Kidney glomerular epithelial cell (primary cell): ENCODE measurements around the gene USH1C.

Experiments used
- DNase-seq: peaks from one replicate; lab custom pipeline; 2025; lab: John Stamatoyannopoulos, UW

Gene USH1C

DNA sequence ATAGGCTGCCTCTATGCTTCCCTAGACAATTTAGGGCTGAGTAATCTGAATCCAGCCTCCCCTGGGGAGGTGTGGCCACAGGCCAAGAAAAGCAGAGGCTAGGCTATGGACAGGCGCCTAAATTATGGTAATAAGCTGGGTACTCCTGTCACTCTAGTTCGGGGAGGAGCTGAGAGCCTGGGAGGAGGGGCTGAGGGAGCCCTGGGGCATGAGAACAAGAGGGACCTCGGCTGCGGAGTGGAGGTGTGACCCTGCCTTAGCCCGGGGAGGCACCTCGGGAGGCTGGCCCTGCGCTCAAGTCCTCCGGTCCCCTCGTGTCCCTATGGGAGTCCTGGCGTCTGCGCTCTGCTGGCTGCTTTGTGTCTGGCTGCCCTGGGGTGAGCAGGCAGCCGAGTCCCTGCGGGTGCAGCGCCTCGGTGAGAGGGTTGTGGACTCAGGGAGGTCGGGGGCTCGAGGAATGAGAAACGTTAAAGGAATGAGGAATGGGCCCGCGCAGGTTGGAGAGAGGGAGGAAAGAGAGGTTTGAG lies 2.9 kb upstream of the USH1C start, which contains the start of gene OTOG:
TSS of gene OTOG (plus strand) at position 209 of the 527 bp plus-strand sequence. CDS start at position 323, 114 bp downstream.
- no peak for DNase-seq

DNA sequence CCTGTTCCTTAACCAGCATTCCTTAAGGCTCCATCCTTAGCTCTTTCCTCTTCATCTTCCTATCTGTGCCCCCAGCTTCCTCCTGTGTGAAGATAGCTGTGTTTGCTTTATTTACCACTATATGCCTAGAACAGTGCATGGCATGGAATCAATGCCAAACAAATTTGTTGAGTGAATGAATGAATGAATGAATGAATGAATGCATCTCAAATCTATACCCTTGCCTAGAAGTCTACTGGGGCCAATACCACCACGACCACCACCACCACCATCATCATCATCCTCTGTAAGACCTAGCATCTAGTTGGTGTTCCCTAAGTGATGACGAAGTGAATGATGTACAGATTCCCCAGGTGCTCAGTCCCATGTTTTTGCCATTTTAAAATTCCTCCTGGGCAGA lies 2.0 kb upstream of the USH1C start:
- DNase-seq: no peak

DNA sequence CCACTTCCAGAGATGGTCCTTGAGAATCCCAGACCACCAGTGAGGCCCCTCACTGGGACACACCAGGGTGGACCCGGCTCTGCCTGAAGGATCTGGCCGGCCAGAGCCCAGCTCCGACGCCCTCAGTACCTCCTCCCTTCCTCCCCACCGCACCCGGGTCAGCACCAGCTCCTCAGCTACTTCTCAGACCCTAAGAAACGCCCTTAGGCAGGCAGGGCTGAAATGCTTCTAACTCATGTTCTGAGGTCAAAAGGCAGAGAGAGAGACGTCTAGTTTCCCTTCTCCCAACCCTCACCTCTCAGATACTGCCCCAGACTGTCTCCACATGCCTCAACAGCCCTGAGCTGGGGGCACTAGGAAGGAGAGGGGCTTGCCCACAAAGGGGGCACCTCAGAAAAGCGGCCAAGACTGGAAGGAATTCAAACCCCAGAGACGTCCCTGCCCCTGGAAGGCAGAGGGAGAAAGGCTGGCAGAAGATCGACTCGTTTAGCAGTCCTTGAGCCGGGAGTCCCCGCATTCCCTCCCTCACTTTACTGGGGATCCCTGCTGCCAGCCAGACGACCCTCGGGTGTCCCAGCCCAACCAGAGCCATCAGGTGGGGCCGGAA lies 539 bp downstream of the USH1C start:
- DNase-seq: no peak

DNA sequence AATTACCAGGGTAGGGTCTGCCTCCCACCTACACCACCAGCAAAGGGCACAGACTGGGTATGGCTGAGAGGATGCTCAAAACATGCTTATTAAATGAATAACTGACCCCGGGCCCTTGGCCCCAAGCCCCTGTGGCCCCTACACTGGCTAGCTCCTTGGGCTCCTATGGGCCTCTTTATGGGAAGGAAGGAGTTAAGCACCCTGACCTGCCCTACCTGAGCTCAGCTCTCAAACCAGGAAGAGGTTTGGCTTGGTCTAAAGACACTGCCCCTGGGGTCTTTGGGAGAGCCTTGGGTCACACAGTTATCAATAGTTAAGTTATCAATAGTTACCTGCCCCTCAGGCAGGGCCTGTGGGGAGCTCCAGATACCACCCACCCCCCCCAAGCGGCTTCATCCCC lies 1.2 kb downstream of the USH1C start:
- no peak for DNase-seq

DNA sequence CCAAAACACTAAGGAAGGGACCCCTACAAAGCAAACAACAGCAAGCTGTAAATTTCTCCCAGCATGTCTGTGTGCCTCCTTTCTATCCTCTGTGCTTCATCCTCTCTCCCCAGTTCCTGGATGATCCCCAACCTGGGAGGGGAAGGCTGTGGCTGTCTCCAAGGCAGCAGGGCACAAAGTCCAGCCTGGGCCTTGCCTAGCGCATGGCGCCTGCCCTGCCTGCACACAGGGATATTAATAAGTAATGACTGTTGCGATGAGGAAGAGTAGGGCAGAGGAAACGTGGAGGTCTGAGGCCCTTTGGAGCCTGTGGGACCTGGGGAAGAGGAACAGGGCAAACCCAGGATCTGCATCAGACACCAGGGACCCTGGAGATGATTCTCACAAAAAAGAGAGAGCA lies 2.0 kb downstream of the USH1C start:
- DNase-seq: no peak

DNA sequence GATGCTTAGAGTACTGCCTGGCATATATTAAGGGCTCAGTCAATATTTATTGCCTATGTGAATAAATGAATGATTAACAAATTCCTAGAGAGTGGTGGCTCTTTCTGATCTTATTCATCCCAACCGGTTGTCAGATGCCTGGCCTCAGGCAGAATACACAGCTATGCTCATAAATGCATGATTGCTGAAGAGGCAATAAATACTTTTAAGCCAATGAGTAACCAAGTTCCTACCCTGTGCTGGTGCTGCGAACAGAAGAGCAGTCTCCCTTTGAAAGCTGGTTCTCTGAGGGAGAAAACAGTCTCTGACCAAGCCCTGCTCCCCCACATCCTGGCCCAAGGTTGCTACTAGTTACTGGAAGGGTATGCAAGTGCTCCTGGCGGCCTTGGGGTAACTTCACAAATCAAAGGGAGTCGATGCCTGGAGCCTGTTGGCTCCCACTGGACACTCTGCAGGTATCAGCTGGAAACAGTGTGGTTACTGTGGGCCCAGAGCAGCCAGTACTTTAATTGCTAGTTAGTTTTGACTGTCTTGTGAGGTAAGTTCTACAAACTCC lies 2.8 kb downstream of the USH1C start:
- DNase-seq: no peak

DNA sequence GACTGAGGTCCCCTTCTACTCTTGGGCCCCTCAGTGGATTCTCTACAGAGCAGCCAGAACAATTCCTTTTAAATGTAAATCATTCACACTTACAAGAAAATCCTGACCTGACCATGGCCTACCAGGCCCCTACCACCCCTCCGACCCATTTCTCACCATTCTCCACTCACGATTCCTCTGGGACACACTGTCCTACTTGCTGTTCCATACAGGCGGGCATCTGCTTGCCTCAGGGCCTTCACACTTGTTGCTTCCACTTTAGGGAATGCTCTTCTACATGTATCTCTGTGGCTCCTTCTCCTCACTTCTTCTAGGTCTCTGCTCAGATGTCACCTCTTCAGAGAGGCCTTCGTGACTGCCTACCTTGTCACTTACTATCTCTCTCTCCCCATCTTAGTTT lies 3.4 kb downstream of the USH1C start:
- DNase-seq: no peak

DNA sequence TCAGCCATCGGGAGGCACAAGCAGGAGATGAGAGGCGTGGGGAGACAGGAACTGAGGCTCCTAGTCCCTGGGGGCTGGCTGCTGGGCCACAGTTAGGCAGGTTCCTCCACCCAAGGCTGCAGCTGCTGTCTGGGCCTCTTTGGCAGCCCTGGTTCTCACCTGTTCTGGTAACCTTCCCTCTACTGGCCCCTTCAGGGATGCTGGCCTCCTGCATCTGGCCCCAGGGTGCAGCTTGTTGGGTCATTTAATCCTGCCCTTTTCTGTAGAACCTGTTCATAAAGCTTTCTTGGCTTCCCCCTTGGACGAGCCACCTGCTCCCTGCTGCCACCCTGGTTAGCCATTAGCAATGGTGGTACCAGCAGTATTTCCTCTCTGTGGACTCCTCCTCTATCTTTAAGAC lies 5.5 kb downstream of the USH1C start:
- DNase-seq: no peak

DNA sequence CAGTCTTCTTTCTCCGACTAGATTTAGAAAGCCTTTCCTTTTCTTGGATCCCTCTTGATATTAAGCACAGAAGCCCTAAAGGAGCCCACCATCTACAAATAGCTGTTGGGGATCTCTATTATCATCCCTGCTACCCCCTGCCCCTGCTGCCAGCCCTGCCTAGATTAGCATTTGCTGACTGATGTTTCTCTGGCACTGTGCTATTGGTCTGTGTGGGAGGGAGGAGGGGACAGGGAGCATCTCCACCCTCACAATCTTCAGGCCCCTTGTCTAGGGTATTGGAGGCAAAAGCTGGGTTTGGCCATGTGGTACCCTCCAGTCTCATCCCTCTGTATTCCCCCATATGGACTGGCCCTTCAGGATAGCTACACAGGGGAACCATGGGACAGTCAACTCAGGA lies 6.2 kb downstream of the USH1C start:
- no peak for DNase-seq

DNA sequence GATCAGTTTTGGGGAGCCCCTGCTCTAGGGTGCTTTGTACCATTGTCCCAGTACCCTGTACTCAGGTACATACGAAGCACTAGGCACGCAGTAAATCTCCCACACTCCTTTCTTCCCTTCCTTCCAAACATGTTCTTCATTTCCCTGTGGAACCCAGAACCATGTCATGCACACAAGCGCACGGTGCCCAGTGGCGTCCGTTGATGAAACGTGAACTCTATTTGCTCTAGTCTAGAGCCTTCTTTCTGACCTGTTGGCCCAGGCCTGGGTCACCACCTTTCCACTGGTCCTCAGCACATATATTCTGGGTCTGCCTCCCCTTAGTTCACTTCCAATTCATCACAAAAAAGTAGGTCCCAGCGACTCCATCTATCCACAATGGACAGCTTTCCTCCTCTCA lies 7.0 kb downstream of the USH1C start:
- DNase-seq: no peak

DNA sequence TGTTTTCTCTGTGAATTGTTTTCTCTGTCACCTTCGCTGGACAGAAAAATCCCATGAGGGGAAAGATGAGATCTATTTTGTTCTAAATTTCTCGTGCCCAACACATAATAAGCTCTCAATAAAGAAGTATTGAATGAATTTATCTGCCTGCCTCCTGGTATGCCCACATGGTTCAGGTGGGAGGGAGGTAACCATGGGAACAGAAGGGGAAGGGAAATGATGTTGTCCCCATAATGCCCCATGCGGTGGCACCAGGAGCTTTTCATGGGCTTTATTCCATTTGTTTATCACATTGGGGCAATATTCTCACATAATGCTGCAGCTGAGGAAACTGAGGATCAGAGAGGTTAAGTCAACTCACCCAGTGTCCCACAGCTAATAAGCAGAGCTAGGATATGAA lies 8.7 kb downstream of the USH1C start:
- DNase-seq: no peak

DNA sequence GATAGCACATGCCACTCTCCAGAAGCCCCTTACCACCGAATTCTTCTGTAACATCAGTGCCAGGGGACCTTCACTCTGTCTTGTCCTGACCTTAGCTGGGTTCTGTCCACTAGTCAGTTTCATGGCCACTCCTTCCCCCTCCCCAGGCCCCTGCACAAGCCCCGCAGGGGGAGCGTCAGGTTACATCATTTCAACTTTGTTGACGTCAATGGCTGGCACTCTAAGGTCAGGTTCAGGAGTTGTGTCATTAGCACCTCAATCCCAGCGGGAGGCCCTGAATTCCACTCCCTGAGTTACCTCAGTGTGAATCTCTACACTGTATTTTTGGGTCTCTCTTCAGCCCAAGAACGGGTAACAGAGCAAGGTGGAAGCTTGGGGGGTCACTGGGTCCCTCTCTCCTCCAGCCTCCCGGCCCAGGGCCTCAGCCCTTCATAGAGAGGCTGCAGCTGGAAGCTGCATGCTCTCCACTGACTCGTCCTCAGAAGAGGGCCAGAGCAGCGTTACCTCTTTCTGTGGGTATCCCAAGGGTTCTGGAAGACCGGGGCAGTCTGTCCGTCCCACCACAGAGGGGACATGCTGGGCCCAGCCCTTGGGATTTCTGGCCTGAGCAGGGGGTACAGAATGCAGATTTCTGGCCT lies 10.3 kb downstream of the USH1C start:
- DNase-seq: no peak

DNA sequence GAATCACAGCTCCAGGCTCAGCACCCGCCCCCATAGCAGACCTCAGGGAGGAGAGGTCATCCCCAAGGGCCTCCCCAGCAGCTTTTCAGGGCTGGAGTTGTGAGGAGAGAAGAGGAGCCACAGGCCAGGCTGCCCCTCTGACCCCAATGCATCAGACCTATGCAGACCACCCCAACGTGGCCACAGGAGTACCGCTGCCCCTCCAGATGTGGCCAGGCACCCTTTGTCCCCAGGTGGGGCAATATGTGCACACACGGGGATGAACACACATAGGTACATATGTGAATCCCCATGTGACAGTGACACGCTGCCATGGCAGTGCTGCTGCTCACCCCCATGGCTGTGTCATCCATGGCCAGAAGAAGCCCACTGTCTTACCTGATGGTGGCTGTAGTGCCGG lies 10.9 kb downstream of the USH1C start:
- DNase-seq: no peak

DNA sequence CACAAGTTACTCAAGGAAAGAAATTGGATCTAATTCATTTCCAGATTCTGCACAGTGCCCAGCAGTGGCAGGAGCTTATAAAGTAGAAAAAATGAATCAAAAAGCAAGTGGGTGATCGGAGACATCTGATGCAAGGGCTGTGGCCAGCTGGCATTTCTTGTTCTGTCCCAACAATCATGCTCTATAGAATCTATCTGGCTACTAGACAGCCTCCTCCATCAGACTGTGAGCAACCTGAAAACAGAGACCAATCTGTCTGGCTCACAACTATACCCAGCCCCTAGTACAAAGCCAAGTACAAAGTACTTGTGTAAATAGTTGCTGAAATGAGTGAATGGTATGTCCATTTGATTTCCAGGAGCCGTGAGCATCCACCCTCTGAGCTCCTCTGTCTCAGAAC lies 11.4 kb downstream of the USH1C start:
- no peak for DNase-seq

DNA sequence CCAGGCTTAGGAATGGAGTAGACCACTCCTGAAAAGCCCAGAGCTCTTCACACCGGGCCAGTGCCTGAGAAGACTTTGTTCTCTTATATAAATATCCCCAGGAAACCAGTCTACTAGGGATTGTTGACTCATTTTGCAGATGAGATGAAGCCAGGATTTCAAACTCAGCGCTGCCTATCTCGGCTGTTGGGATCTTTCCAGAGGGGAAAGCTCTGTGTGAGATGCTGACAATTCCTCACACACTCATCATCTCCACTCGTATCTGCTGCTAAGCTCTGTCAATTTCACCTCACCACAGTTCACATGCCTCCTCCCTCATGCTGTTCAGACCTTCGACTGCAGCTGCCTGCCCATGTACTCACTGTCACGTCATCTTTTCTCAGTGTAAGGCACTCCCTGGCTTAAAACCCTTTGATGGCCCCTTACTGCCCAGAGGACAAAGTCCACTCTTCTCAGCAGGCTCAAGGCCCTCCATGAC lies 12.5 kb downstream of the USH1C start:
- DNase-seq: peak; percentile 41

DNA sequence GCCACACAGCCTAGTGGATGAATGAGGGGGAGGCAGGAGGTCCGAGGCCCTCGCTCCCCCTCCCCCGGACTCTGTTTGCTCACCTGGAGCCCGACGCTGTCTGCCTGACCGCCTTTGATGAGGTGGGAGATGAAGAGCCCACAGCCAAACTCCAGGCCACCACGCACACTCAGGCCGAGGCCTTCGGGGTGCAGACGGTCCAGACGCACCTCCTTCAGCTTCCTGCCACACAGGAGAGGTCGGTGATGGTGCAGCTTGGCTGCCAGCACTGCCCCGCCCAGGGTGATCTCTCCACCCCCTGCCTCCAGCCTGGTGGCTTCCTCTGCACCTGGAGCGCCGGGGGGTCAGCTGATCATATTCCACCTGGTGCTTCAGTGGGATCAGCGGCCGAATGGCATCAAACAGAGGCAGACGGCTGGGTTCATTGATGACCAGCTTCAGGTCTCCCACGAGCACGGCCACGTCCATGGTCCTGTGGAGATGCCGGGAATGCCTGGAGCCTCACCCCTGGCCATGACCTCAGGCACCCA lies 13.1 kb downstream of the USH1C start:
- no peak for DNase-seq

DNA sequence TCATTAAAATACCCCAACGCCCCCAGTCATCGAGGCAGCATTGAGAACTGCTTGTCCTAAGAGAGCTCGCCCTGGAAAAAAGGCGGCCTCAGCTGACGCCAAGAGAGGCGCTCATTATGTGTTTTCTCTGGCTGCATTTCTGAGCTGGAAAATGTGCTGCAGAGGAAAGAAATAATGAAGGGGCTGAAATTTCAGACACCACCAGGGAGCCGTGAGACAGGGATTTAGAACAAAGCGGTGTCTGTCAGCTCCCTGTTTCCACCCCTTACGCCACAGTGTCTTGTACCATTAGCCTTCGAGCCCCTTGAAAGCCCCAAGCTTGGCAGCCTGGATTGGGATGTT lies 14.4 kb downstream of the USH1C start:
- no peak for DNase-seq

DNA sequence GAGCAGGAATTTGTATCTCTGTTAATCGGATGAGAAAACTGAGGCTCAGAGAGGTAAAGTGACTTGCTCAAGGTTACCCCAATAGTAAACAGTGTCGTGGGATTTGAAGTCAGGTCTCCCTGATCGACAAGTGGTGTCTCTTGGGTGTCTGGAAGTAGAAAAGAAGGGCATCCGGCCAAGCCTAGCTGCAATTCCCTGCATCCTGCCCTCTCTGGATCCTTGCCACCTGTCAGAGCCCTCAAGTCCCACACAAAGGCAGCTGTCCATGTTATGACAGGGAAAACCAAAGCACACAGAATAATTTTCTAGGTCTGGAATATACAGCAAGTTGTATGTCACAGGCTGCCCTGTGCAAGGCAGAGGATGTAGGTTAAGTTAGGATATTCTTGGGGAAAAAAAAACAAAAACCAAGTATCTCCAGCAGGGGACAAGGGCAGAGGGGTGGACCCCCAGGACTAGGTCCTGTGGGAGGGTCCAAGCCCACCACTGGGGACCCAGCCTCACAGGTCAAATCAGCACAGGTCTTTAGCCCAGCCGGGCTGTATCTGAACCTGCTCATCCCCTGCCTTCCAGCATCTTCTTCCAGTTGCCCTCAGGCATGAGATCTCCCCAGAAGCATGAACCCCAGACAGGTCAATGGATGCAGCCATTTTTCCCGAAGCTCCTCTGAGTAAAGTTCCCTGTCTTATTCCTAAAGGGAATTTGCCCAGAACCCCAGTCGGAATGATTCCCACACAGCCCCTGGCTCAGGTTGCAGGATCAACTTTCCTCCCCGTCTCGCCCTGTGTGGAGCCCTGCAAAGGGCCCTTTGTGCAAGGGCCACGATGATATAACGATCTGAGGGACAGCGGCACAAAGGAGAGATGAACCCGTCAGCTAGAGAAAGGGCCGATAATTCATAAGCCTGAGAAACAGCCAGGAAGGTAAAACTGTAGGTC lies 15.0 kb downstream of the USH1C start:
- DNase-seq: no peak

DNA sequence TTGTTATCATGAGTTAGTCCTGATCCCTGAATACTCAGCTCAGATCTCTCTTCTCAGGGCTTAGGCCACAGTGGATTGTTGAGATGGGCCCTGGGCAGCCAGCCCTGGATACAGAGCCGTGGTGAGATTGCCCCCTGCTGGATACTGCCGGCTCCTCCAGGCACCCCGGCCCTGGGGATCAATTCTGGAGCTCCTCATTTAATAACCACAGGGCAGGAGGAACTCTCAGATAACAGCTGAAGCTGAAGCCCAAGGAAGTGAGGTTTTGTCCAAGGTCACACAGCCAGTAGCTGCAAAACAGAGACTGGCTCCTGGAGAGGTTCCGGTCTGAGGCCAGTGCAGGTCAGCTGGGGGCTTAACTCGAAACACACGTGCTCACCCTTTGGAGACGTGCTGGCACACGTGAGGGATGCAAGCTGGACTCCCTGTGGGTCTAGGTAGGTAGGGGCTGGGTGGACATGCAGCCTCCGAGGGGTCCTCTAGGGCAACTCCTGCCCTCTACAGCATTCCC lies 16.0 kb downstream of the USH1C start:
- peak; percentile 29 for DNase-seq

DNA sequence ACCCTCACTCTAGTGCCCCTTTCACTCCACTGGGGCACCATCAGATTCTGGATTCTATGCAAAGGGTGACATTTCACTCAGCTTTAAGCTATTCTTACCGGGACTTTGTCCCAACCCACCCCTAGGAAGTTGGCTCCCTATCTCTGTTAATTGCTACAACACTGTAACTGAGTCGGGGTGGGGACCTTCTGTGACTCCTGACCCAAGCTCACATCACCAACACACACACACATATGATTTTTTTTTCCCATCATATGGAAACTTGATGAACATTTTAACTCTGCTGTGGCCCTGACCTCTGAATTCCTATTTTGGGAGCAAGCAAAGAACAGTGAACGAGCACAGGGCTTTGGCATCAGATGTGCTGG lies 16.6 kb downstream of the USH1C start:
- no peak for DNase-seq

DNA sequence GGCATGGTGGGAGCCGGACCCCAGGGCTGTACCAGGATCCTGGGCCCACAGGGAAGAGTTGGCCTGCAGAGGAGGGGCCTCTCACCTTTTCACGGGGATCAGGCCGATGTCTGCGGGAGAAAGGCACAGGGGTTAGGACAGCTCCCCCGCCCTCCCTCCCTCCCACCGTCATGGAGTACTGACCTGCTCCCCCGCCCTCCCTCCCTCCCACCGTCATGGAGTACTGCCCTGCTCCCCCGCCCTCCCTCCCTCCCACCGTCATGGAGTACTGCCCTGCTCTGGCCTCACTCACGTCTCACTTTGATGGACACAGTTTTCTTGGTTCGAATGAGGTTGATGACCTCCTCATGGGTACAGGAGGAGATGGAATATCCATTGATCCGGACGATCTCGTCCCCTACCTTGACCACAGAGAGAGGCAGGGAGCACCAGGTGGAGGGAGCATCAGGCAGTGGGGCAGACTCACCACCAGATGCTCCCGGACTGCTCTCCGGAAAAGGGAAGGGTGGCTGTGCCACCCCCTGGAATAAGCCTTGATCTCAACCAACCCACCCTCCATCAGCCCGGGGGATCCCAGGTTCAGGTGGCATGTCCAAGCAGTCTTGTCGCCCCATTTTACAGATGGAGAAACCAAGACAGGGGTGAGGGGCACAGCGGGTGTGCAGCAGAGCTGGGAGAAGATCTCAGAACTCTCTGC lies 17.1 kb downstream of the USH1C start:
- DNase-seq: no peak
